Lung (tissue), 12 donors: ENCODE results near the gene LY6G5B. TPM values are rescaled to one million over a fixed set of nuclear protein-coding genes. Genes with fewer than 3 reads are reported as not detected.

Experiments
- ATAC-seq: fragments of 200-7000 bp; cut with Tn5 transposase; one replicate; pipeline ENCODE4 v1.9.1; 2020; ENCODE audit warnings: moderate number of reproducible peaks; ENCODE audit not compliant: insufficient read depth, low FRiP score
- DNase-seq, 3 donors: peaks; one replicate each; pipeline ENCODE4 v3.0.0-alpha.2; 2013 to 2017
- H3K27ac ChIP-seq, 2 donors: one replicate each; pipeline ENCODE4 v1.5.1; 2013; ENCODE audit warnings: mild to moderate bottlenecking in 2 of 2, moderate library complexity in 2 of 2, control low read depth in 1 of 2, inconsistent platforms in 1 of 2, low read depth in 1 of 2, low read length in 1 of 2
- H3K27me3 ChIP-seq, 3 donors: one replicate each; pipeline ENCODE4 v1.5.1; 2013; ENCODE audit warnings: low read length in 2 of 3; ENCODE audit not compliant: control insufficient read depth in 3 of 3, insufficient read depth in 3 of 3
- H3K36me3 ChIP-seq, 4 donors: one replicate each; pipeline ENCODE4 v1.5.1; 2013; ENCODE audit warnings: low read length in 4 of 4, mild to moderate bottlenecking in 1 of 4, moderate library complexity in 1 of 4; ENCODE audit not compliant: control insufficient read depth in 4 of 4, insufficient read depth in 4 of 4
- H3K4me1 ChIP-seq, 5 donors: one replicate each; pipeline ENCODE4 v1.5.1; 2013; ENCODE audit warnings: low read length in 5 of 5, mild to moderate bottlenecking in 2 of 5, moderate library complexity in 1 of 5; ENCODE audit not compliant: control insufficient read depth in 5 of 5, insufficient read depth in 5 of 5
- H3K4me3 ChIP-seq: one replicate; pipeline ENCODE4 v1.5.1; 2013; ENCODE audit warnings: mild to moderate bottlenecking, control low read depth, moderate library complexity
- H3K9ac ChIP-seq, 2 donors: one replicate each; pipeline ENCODE4 v1.5.1; 2013; ENCODE audit warnings: low read length in 2 of 2, control low read depth in 1 of 2; ENCODE audit not compliant: insufficient read depth in 1 of 2
- H3K9me3 ChIP-seq, 4 donors: one replicate each; pipeline ENCODE4 v1.5.1; 2013; ENCODE audit warnings: low read length in 3 of 4, mild to moderate bottlenecking in 1 of 4, moderate library complexity in 1 of 4; ENCODE audit not compliant: control insufficient read depth in 4 of 4, insufficient read depth in 3 of 4
- WGBS, 2 donors: extraction: QIAGEN DNeasy Blood & Tissue Kit; methylation state at CpG; one replicate each; pipeline ENCODE4 v1.1.7; 2013; 5-methylcytosine and 5-hydroxymethylcytosine counted together
- polyA plus RNA-seq, 2 donors: library from polyadenylated mRNA; stranded (reverse); fragments of 200-250 nt; gene quantifications; one replicate each; pipeline ENCODE4 v1.2.1, GENCODE V29; 2013
- total RNA-seq, 2 donors: library from RNA; depleted of rRNA in 1 of 2; stranded (reverse); fragments of >200 nt in 1 of 2; gene quantifications; one replicate each; pipeline ENCODE4 v1.2.1, GENCODE V29; 2014 to 2021
- TF ChIP-seq, protein P1 (sequence below): IDR thresholded peaks from 2 replicates; pipeline ENCODE4 v1.5.1; 2012; ENCODE audit warnings: mild to moderate bottlenecking; ENCODE audit errors: control extremely low read depth, extremely low read depth
- donor health status: control.
- donor health status: control.
- donor health status: Bipolar disorder and iron deficiency.
- donor health status: healthy.
- donor health status: DM: yes; HTN: yes; CAD: no.

The LY6G5B gene
- total and polyA plus RNA-seq, 4 donors: 5.7 to 13.7 (median 8.2) TPM

DNA sequence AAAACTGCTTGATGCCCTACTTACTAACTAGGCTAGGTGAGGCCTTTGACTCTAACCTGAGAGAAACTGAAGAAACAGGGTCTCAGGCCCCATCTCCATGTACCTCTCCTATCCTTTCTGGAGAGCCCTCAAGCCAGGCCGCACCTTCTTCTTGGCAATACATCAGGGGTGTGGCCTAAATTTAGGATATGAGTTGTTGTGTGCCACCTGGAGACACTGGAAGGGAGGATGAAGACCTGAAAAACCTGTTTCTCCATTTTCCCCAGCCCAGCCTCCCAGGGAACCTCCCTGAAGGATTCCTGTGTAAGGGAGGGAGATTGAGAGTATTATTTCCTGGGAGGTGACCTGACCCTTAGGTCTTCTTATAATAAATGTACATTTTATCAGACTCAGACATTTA is 48.5 kb downstream of the LY6G5B start:
- no peak for ATAC-seq
- no peak overlapping the region for H3K27ac ChIP-seq
- 63 to 86% methylated on average over 1 of the region's 1 CpG for WGBS, 2 donors

DNA sequence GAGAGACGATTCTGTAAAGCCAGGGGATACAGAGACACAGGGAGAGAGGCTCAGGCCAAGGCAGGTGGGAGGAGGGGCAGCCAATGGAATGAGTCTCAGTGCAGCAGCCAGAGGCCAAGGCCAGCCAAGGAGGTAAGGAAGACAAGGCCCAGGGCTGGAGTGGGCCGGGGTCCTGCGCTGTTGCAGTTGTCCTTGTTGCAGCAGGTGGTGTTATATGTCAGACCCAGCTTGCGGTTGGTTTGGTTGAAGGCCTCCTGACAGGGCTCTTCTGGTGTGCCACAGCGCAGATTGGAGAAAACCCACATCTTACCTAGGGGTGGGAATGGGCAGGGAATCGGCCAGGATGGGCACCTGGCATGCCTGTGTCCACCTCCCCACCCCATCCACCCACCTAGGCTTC is 49.2 kb downstream of the LY6G5B start:
- Histone ChIP-seq H3K4me1 (peaks cover 0 to 25% (median 0%) of the 10 kb centered on the region in 5 donors), H3K27ac (peak overlapping the region in 1 of 2 donors; percentile 23), H3K27me3 (no peaks in the 10 kb centered on the region), H3K9me3 (no peaks in the 10 kb centered on the region), H3K9ac (no peak overlapping the region), H3K36me3 (no peaks in the 10 kb centered on the region), H3K4me3 (no peak overlapping the region)
- 91% methylated on average over 6 of the region's 6 CpGs for WGBS, 2 donors
- ATAC-seq (no peak), DNase-seq (no peak)
- TF ChIP-seq, protein P1, sequence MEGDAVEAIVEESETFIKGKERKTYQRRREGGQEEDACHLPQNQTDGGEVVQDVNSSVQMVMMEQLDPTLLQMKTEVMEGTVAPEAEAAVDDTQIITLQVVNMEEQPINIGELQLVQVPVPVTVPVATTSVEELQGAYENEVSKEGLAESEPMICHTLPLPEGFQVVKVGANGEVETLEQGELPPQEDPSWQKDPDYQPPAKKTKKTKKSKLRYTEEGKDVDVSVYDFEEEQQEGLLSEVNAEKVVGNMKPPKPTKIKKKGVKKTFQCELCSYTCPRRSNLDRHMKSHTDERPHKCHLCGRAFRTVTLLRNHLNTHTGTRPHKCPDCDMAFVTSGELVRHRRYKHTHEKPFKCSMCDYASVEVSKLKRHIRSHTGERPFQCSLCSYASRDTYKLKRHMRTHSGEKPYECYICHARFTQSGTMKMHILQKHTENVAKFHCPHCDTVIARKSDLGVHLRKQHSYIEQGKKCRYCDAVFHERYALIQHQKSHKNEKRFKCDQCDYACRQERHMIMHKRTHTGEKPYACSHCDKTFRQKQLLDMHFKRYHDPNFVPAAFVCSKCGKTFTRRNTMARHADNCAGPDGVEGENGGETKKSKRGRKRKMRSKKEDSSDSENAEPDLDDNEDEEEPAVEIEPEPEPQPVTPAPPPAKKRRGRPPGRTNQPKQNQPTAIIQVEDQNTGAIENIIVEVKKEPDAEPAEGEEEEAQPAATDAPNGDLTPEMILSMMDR: no peak

More for the DNA sequence above, 48.5 kb downstream of the LY6G5B start:
- Histone ChIP-seq H3K9me3 (no peaks in the 10 kb centered on the region), H3K36me3 (no peaks in the 10 kb centered on the region), H3K4me1 (peaks cover 0 to 29% (median 0%) of the 10 kb centered on the region in 5 donors), H3K27me3 (no peaks in the 10 kb centered on the region), H3K4me3 (no peak overlapping the region), H3K9ac (no peak overlapping the region)
- peak in 1 of 3 donors; percentile 63 for DNase-seq
- TF ChIP-seq, protein P1: no peak

DNA sequence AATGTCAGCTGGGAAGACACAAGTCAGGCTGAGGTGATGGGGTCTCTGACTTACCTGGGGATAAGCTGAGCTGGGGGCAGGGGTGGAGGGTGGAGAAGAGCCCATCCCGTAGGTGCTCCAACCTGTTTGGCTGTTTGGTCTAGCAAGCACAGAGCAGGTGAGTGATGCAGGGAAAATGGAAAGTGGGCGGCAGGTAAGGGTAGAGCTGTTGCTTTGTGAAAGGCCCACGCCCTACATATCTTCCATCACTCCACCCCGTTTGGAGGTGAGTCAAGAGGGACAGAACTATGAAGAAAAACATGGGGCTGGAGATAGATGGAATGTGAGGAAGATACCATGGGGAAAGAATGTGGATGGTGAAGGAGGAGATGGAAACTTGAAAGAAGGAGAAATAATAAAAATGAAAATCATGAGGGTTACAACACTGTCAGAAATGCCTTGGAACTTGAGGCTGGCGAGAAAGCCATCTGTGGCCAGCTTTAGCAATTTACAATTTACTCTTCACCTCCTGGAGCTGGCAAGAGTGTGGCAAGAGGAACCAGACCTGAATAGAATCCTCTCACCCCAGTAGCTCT is 50.5 kb downstream of the LY6G5B start:
- Histone ChIP-seq H3K9ac (no peak overlapping the region), H3K36me3 (no peaks in the 10 kb centered on the region), H3K9me3 (no peaks in the 10 kb centered on the region), H3K4me3 (no peak overlapping the region), H3K27ac (no peak overlapping the region), H3K27me3 (no peaks in the 10 kb centered on the region), H3K4me1 (peaks cover 0 to 20% (median 0%) of the 10 kb centered on the region in 5 donors)
- ATAC-seq (no peak), DNase-seq (no peak)
- TF ChIP-seq, protein P1: no peak
- WGBS, 2 donors: 86 to 87% methylated on average over 5 of the region's 5 CpGs
